HCT116 (cell line): ENCODE data around the gene AGAP1. TPM values are rescaled to one million over a fixed set of nuclear protein-coding genes. Genes with fewer than 3 reads are reported as not detected.

ENCODE experiments used
- ATAC-seq: fragments of 200-7000 bp; cut with Tn5 transposase; 2 replicates; pipeline ENCODE4 v1.9.1; 2020; ENCODE audit warnings: mild to moderate bottlenecking, moderate library complexity
- BruUV-seq: library from RNA; stranded (reverse); fragments of 400-500 nt; replicated peaks from 2 replicates; lab custom pipeline; 2021; lab: Mats Ljungman, UMichigan
- CTCF ChIA-PET: fragments of 300-600 bp; sonication (Branson Sonifier 250); formaldehyde crosslinking; loops from one replicate; lab custom pipeline; 2021; ENCODE audit warnings: antibody characterized with exemption; lab: Charles Lee
- POLR2A ChIA-PET: fragments of 300-600, 350-600 bp; sonication (Branson Sonifier 250); formaldehyde crosslinking; loops from one replicate; lab custom pipeline; 2021; ENCODE audit warnings: antibody characterized with exemption; lab: Charles Lee
- RAD21 ChIA-PET, 2 experiments: fragments of 300-600 bp; sonication (Branson Sonifier 250); formaldehyde crosslinking; loops; one replicate each; lab custom pipeline; 2023; ENCODE audit warnings: low total read pairs in 2 of 2; ENCODE audit not compliant: uncharacterized antibody in 2 of 2, unreplicated experiment in 2 of 2, low non-redundant PET in 1 of 2; lab: Charles Lee
- DNase-seq: peaks from one replicate; pipeline ENCODE4 v3.0.0-alpha.2; 2010; ENCODE audit warnings: low read depth, low spot score
- H2AFZ ChIP-seq: fragments of 200-600 bp; shearing (Covaris generic), sonication (generic); 2 replicates; pipeline ENCODE4 v1.6.1; 2017; ENCODE audit warnings: low read depth, mixed run types, mixed read lengths, antibody characterized with exemption, low read length; ENCODE audit not compliant: poor library complexity, severe bottlenecking
- H3K27ac ChIP-seq: 2 replicates; pipeline ENCODE4 v1.5.1; 2012; ENCODE audit warnings: low read depth, low read length
- H3K27me3 ChIP-seq: fragments of 200-600 bp; sonication (generic); 2 replicates; pipeline ENCODE4 v1.6.1; 2016; ENCODE audit warnings: mixed run types, low read length, mixed read lengths; ENCODE audit not compliant: insufficient read depth
- H3K36me3 ChIP-seq, 2 experiments: fragments of 200-500 bp in 1 of 2; fragments of 200-600 bp in 1 of 2; sonication (Bioruptor generic) in 1 of 2; sonication (generic) in 1 of 2; 2 replicates each; pipeline versions ENCODE4 v1.5.1 to v1.6.1; 2014 to 2016; ENCODE audit warnings: low read length in 2 of 2, inconsistent platforms in 1 of 2, mixed read lengths in 1 of 2, mixed run types in 1 of 2; ENCODE audit not compliant: insufficient read depth in 2 of 2, control insufficient read depth in 1 of 2
- H3K4me1 ChIP-seq, 2 experiments: fragments of 200-600 bp in 1 of 2; sonication (generic) in 1 of 2; 2 replicates each; pipeline versions ENCODE4 v1.5.1 to v1.6.1; 2012 to 2017; ENCODE audit warnings: low read length in 2 of 2, inconsistent platforms in 1 of 2, mild to moderate bottlenecking in 1 of 2, mixed read lengths in 1 of 2, mixed run types in 1 of 2, moderate library complexity in 1 of 2; ENCODE audit not compliant: insufficient read depth in 2 of 2, control insufficient read depth in 1 of 2
- H3K4me2 ChIP-seq: fragments of 200-600 bp; sonication (generic); 2 replicates; pipeline ENCODE4 v1.6.1; 2017; ENCODE audit warnings: mixed run types, low read length, mixed read lengths
- H3K4me3 ChIP-seq, 2 experiments: fragments of 200-600 bp in 1 of 2; sonication (generic) in 1 of 2; replicated peaks in 1 of 2; 2 replicates each; pipeline ENCODE4 v1.5.1; 2011 to 2016; ENCODE audit warnings: low read length in 2 of 2, control low read depth in 1 of 2, low read depth in 1 of 2, mild to moderate bottlenecking in 1 of 2, mixed read lengths in 1 of 2, mixed run types in 1 of 2
- H3K79me2 ChIP-seq: fragments of 200-600 bp; sonication (generic); 2 replicates; pipeline ENCODE4 v1.6.1; 2017; ENCODE audit warnings: mild to moderate bottlenecking, mixed run types, low read length, moderate library complexity, mixed read lengths; ENCODE audit not compliant: insufficient read depth
- H3K9ac ChIP-seq: fragments of 200-600 bp; sonication (generic); 2 replicates; pipeline ENCODE4 v1.6.1; 2016; ENCODE audit warnings: low read length, mixed read lengths
- H3K9me2 ChIP-seq: fragments of 200-600 bp; sonication (generic), shearing (Covaris generic); 2 replicates; pipeline ENCODE4 v1.6.1; 2017; ENCODE audit warnings: mixed run types, mild to moderate bottlenecking, moderate library complexity; ENCODE audit not compliant: insufficient read depth
- H3K9me3 ChIP-seq, 2 experiments: fragments of 200-500 bp in 1 of 2; fragments of 200-600 bp in 1 of 2; sonication (Bioruptor generic) in 1 of 2; sonication (generic) in 1 of 2; 2 replicates each; pipeline ENCODE4 v1.6.1; 2014 to 2017; ENCODE audit warnings: low read length in 2 of 2, mixed read lengths in 2 of 2, inconsistent platforms in 1 of 2, low read depth in 1 of 2, mild to moderate bottlenecking in 1 of 2, mixed run types in 1 of 2, moderate library complexity in 1 of 2; ENCODE audit not compliant: control insufficient read depth in 1 of 2, insufficient read depth in 1 of 2
- H4K20me1 ChIP-seq: fragments of 200-600 bp; sonication (generic), shearing (Covaris generic); 2 replicates; pipeline ENCODE4 v1.6.1; 2017; ENCODE audit warnings: mixed run types, mild to moderate bottlenecking, moderate library complexity; ENCODE audit not compliant: insufficient read depth
- CBX3 ChIP-seq: IDR thresholded peaks from 2 replicates; pipeline ENCODE4 v1.6.1; 2012; ENCODE audit warnings: low read depth
- EGR1 ChIP-seq: IDR thresholded peaks from 2 replicates; pipeline ENCODE4 v1.6.1; 2012; ENCODE audit warnings: low read depth
- FOSL1 ChIP-seq: IDR thresholded peaks from 2 replicates; pipeline ENCODE4 v1.6.1; 2012; ENCODE audit warnings: low read depth
- POLR2A ChIP-seq: IDR thresholded peaks from 2 replicates; pipeline ENCODE4 v1.7.0; 2011; ENCODE audit warnings: borderline replicate concordance; ENCODE audit not compliant: insufficient read depth, insufficient read length; ENCODE audit errors: extremely low read depth
- SRF ChIP-seq: IDR thresholded peaks from 2 replicates; pipeline ENCODE4 v1.6.1; 2012; ENCODE audit warnings: low read depth
- YY1 ChIP-seq: IDR thresholded peaks from 2 replicates; pipeline ENCODE4 v1.6.1; 2011; ENCODE audit warnings: low read length, low read depth, moderate library complexity, mild to moderate bottlenecking; ENCODE audit not compliant: insufficient replicate concordance; ENCODE audit errors: extremely low read depth
- intact Hi-C: fragments of 100-400 bp; cut with micrococcal nuclease; formaldehyde crosslinking; loops from 2 replicates; pipeline ENCODE4 v1.10.0; 2022
- total RNA-seq: library from RNA; stranded (reverse); gene quantifications from one replicate; pipeline ENCODE4 v1.2.1, GENCODE V29; 2021; ENCODE audit not compliant: unreplicated experiment
- TF ChIP-seq, protein P1 (sequence below): IDR thresholded peaks from 2 replicates; pipeline ENCODE4 v1.6.1; 2012; ENCODE audit warnings: low read depth

Gene AGAP1
- total RNA-seq, 1 experiment from 2014 or later: 43.8 TPM

DNA sequence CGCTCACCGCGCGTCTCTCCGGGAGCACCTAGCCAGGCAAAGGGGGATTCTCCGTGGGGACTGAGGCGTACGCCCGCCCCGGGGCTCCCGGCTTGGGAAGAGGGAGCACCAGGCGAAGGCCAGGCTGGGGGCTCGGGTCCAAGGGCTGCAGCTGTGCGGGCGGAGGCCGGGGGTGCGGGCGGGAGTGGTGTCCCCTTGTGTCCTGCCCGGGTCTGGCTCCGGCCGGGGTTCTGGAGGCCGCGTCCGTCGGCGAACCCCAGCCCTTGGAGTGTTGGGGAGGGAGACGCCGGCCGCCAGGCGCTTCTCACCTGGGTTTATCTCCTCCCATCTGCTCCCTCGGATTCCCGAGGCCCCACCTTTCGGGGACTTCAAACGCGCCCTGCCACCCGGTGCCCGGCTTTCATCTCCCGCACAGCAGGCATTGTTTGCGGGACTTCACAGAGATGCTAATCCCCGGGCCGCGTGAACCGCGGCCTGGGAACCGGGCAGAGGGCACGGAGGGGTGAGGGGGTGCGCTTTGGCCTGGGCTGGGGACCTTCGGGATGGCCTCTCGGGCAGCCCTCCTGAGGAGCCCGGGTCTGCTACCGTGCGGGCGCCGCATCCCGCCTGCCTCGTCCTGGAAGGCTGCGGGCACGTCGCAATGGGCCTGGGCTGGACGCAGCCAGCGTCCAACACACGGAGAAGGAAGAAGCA lies 679.3 kb downstream of the AGAP1 start:
- H3K9ac ChIP-seq: no peak overlapping the region
- POLR2A ChIA-PET: no interaction called here
- TF ChIP-seq SRF: no peak
- TF ChIP-seq EGR1: no peak
- TF ChIP-seq, protein P1, sequence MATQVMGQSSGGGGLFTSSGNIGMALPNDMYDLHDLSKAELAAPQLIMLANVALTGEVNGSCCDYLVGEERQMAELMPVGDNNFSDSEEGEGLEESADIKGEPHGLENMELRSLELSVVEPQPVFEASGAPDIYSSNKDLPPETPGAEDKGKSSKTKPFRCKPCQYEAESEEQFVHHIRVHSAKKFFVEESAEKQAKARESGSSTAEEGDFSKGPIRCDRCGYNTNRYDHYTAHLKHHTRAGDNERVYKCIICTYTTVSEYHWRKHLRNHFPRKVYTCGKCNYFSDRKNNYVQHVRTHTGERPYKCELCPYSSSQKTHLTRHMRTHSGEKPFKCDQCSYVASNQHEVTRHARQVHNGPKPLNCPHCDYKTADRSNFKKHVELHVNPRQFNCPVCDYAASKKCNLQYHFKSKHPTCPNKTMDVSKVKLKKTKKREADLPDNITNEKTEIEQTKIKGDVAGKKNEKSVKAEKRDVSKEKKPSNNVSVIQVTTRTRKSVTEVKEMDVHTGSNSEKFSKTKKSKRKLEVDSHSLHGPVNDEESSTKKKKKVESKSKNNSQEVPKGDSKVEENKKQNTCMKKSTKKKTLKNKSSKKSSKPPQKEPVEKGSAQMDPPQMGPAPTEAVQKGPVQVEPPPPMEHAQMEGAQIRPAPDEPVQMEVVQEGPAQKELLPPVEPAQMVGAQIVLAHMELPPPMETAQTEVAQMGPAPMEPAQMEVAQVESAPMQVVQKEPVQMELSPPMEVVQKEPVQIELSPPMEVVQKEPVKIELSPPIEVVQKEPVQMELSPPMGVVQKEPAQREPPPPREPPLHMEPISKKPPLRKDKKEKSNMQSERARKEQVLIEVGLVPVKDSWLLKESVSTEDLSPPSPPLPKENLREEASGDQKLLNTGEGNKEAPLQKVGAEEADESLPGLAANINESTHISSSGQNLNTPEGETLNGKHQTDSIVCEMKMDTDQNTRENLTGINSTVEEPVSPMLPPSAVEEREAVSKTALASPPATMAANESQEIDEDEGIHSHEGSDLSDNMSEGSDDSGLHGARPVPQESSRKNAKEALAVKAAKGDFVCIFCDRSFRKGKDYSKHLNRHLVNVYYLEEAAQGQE: no peak
- no peak for TF ChIP-seq CBX3
- TF ChIP-seq FOSL1: no peak
- TF ChIP-seq POLR2A: no peak
- TF ChIP-seq YY1: no peak
- CTCF ChIA-PET: no interaction called here
- DNase-seq (no peak), ATAC-seq (no peak)
- H3K4me1 ChIP-seq: peaks cover 15 to 56% of the 10 kb centered on the region in 2 experiments
- H3K36me3 ChIP-seq: peaks cover 0 to 21% of the 10 kb centered on the region in 2 experiments; a peak in 1 of 4 replicates
- no peaks in the 10 kb centered on the region; the same call in 1 of the 2 replicates for H4K20me1 ChIP-seq
- BruUV-seq: no TSS peak
- no peak overlapping the region for H3K27ac ChIP-seq
- H3K4me2 ChIP-seq: no peak overlapping the region
- H3K79me2 ChIP-seq: peaks cover 45% of the 10 kb centered on the region
- no peak overlapping the region for H3K4me3 ChIP-seq
- intact Hi-C loops: no loop called here
- RAD21 ChIA-PET: no interaction called here
- H2AFZ ChIP-seq: no peak overlapping the region
- H3K9me3 ChIP-seq: no peaks in the 10 kb centered on the region
- H3K27me3 ChIP-seq: no peaks in the 10 kb centered on the region
- H3K9me2 ChIP-seq: no peaks in the 10 kb centered on the region
